Measurements from ENCODE around the gene TMEM150C.
"Not testable (repeated sequence)": the region's sequence is repeated elsewhere in the genome, so short reads cannot be mapped to it uniquely, and the experiment has no call there.

The TMEM150C gene

DNA sequence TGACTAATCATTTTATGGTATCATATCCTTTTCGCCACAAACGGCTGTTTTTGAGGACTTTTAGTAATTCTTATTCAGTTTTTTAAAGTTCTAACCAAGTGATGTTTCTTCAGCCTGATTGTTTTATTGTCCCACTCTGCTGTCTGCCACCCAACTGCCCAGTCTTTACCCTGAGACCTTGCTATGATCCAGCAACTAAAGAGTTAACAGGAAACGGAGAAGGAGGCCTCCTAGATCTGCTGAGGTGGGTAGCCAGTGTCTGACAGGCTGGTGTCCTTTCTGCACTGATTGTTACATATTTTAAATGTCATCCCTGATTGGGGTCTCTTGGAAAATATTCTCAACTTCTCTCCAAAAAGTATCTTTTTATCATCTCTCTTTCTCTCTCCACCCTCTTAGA, 7.9 kb upstream of the TMEM150C start:
- H3K4me3 ChIP-seq (ENCODE audit: insufficient read depth, low read depth, low read length, poor library complexity, severe bottlenecking): no peak overlapping the region
- H3K9me3 ChIP-seq (ENCODE audit: control insufficient read depth, low read length): no peaks in the 10 kb centered on the region
- H3K36me3 ChIP-seq (ENCODE audit: control insufficient read depth, insufficient read depth, low read length): no peaks in the 10 kb centered on the region
- no peak for DNase-seq
- no peak overlapping the region for H3K27ac ChIP-seq (ENCODE audit: insufficient read depth, low read length, poor library complexity, severe bottlenecking)
- no peaks in the 10 kb centered on the region for H3K27me3 ChIP-seq (replicated peaks; ENCODE audit: control insufficient read depth, insufficient read depth, low read length, poor library complexity, severe bottlenecking)
- H3K4me1 ChIP-seq (ENCODE audit: control insufficient read depth, insufficient read depth, low read length, poor library complexity, severe bottlenecking): no peaks in the 10 kb centered on the region

DNA sequence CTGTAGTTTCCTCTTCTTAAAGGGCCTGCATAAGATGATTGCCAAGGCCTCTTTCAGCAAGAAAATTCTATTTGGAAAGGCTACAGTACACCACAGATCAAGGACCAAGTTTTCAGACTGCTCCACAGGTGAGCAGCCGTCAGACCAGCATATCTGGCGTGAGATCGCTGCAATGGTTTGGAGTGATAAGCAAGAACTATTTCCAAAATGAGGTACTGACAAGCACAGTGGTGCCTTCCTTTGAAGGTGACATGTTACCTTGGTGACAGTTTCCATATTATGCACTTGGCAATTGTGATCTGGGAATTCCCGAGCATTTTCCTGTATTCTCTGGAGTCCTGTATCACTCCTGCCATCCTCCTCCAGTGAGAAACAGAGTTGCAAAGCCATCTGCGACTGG, 7.3 kb upstream of the TMEM150C start:
- no peaks in the 10 kb centered on the region for H3K4me1 ChIP-seq (ENCODE audit: control insufficient read depth, insufficient read depth, low read length, poor library complexity, severe bottlenecking)
- no peak overlapping the region for H3K4me3 ChIP-seq (ENCODE audit: insufficient read depth, low read depth, low read length, poor library complexity, severe bottlenecking)
- no peak for DNase-seq
- H3K27ac ChIP-seq (ENCODE audit: insufficient read depth, low read length, poor library complexity, severe bottlenecking): no peak overlapping the region
- no peaks in the 10 kb centered on the region for H3K36me3 ChIP-seq (ENCODE audit: control insufficient read depth, insufficient read depth, low read length)
- H3K27me3 ChIP-seq (replicated peaks; ENCODE audit: control insufficient read depth, insufficient read depth, low read length, poor library complexity, severe bottlenecking): peaks cover under 1% of the 10 kb centered on the region
- no peaks in the 10 kb centered on the region for H3K9me3 ChIP-seq (ENCODE audit: control insufficient read depth, low read length)

DNA sequence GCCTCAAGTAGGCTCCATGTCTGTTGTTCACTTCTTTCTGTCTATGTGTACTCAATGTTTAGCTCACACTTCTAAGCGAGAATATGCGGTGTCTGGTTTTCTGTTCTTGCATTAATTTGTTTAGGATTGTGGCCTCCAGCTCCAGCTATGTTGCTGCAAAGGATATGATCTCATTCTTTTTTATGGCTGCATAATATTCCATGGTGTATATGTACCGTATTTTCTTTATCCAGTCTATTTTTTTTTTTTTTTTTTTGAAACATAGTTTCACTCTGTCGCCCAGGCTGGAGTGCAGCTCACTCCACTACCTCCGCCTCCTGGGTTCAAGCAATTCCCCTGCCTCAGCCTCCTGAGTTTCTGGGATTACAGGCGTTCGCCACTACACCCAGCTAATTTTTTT, 5.7 kb upstream of the TMEM150C start:
- H3K4me3 ChIP-seq (ENCODE audit: insufficient read depth, low read depth, low read length, poor library complexity, severe bottlenecking): no peak overlapping the region
- no peaks in the 10 kb centered on the region for H3K9me3 ChIP-seq (ENCODE audit: control insufficient read depth, low read length)
- H3K27me3 ChIP-seq (replicated peaks; ENCODE audit: control insufficient read depth, insufficient read depth, low read length, poor library complexity, severe bottlenecking): peaks cover 11% of the 10 kb centered on the region
- no peak for DNase-seq
- H3K4me1 ChIP-seq (ENCODE audit: control insufficient read depth, insufficient read depth, low read length, poor library complexity, severe bottlenecking): no peaks in the 10 kb centered on the region
- no peak overlapping the region for H3K27ac ChIP-seq (ENCODE audit: insufficient read depth, low read length, poor library complexity, severe bottlenecking)
- no peaks in the 10 kb centered on the region for H3K36me3 ChIP-seq (ENCODE audit: control insufficient read depth, insufficient read depth, low read length)

DNA sequence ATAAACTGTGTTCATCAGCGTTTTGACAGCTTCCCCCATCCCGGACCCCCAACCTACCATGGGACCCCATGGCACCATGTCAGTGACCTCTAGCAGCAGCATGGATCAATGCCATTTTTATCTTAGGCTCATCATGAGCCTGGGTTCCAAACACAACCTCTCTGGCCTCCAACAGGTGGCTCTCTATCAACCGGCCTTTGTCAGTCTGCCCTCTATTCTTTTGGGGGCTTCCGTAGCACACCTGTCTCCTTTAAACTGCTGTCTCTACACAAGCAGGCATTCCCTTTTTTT, 721 bp upstream of the TMEM150C start:
- peaks cover 23% of the 10 kb centered on the region for H3K27me3 ChIP-seq (replicated peaks; ENCODE audit: control insufficient read depth, insufficient read depth, low read length, poor library complexity, severe bottlenecking)
- no peak overlapping the region for H3K27ac ChIP-seq (ENCODE audit: insufficient read depth, low read length, poor library complexity, severe bottlenecking)
- no peak for DNase-seq
- no peaks in the 10 kb centered on the region for H3K36me3 ChIP-seq (ENCODE audit: control insufficient read depth, insufficient read depth, low read length)
- H3K4me3 ChIP-seq (ENCODE audit: insufficient read depth, low read depth, low read length, poor library complexity, severe bottlenecking): no peak overlapping the region
- H3K4me1 ChIP-seq (ENCODE audit: control insufficient read depth, insufficient read depth, low read length, poor library complexity, severe bottlenecking): peaks cover 2% of the 10 kb centered on the region
- no peaks in the 10 kb centered on the region for H3K9me3 ChIP-seq (ENCODE audit: control insufficient read depth, low read length)

DNA sequence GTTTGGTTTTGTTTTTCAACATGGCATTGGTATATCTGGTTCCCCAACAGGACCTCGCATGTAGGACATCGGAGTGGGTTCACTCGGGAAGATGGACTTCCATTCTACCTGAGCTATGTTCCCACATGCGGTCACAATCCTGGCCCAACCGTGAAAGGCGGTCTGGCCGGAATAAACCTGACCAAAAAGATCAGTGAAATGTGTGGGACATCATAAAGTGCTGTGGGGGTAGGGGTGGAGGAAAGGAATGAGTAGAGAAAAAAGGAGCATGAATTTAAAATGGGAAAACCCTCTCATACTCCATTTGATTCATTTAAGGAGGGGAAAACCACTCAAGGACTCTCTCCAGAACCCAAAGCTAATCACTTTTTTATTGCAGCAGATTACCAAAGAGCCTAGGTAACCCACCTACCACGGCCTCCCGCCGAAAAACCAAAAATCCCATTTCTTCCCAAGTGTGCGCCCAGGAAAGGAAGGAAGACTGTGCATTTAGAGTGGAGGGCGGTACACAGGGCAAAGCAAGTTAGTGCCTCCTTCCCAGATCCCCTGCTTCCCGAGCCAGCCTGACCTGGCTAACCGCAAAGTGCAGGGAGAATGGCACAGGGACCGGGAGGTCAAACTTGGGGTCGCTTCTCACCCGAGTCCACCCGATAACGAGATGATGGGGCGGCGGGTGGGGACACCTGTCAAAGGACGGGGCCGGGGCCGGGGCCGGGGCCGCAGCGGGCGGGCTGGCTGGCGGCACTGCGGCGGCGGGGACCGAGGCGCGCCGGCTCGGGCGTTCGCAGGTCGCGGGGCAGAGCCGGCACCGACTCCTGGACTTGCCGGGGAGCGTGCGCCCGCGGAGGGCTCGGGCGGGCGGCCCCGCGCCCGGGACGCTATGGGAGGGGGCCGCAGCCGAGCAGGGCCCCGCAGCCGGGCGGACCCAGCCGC, 669 bp downstream of the TMEM150C start:
- H3K4me1 ChIP-seq (ENCODE audit: control insufficient read depth, insufficient read depth, low read length, poor library complexity, severe bottlenecking): peaks cover 2% of the 10 kb centered on the region

DNA sequence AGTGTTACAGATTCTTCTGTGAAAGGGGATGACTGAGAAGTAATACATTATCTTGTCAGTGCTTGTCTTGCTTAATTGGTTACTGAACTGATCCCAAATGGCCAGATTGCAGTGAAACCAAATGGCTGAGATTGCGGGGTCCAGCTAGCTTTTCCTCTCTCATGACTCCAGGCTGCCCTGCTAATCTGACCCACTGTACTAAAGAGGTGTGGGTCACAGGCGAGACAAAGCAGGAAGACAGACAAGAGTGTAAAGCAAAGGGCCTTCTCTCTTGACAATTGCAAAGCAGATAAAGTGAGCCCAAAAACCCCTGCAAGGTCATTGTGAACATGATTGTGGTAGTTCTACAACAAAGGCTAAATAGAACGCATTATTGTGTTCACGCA, 2.1 kb downstream of the TMEM150C start:
- no peak for DNase-seq
- no peaks in the 10 kb centered on the region for H3K36me3 ChIP-seq (ENCODE audit: control insufficient read depth, insufficient read depth, low read length)
- H3K27ac ChIP-seq (ENCODE audit: insufficient read depth, low read length, poor library complexity, severe bottlenecking): no peak overlapping the region
- peaks cover 23% of the 10 kb centered on the region for H3K27me3 ChIP-seq (replicated peaks; ENCODE audit: control insufficient read depth, insufficient read depth, low read length, poor library complexity, severe bottlenecking)
- no peak overlapping the region for H3K4me3 ChIP-seq (ENCODE audit: insufficient read depth, low read depth, low read length, poor library complexity, severe bottlenecking)
- H3K4me1 ChIP-seq (ENCODE audit: control insufficient read depth, insufficient read depth, low read length, poor library complexity, severe bottlenecking): peaks cover 2% of the 10 kb centered on the region
- H3K9me3 ChIP-seq (ENCODE audit: control insufficient read depth, low read length): no peaks in the 10 kb centered on the region

More for the DNA sequence above, 669 bp downstream of the TMEM150C start:
- Histone ChIP-seq H3K9me3 (ENCODE audit: control insufficient read depth, low read length) (no peaks in the 10 kb centered on the region), H3K27me3 (replicated peaks; ENCODE audit: control insufficient read depth, insufficient read depth, low read length, poor library complexity, severe bottlenecking) (peaks cover 23% of the 10 kb centered on the region), H3K36me3 (ENCODE audit: control insufficient read depth, insufficient read depth, low read length) (no peaks in the 10 kb centered on the region), H3K27ac (ENCODE audit: insufficient read depth, low read length, poor library complexity, severe bottlenecking) (no peak overlapping the region), H3K4me3 (ENCODE audit: insufficient read depth, low read depth, low read length, poor library complexity, severe bottlenecking) (no peak overlapping the region)
- DNase-seq: no peak

DNA sequence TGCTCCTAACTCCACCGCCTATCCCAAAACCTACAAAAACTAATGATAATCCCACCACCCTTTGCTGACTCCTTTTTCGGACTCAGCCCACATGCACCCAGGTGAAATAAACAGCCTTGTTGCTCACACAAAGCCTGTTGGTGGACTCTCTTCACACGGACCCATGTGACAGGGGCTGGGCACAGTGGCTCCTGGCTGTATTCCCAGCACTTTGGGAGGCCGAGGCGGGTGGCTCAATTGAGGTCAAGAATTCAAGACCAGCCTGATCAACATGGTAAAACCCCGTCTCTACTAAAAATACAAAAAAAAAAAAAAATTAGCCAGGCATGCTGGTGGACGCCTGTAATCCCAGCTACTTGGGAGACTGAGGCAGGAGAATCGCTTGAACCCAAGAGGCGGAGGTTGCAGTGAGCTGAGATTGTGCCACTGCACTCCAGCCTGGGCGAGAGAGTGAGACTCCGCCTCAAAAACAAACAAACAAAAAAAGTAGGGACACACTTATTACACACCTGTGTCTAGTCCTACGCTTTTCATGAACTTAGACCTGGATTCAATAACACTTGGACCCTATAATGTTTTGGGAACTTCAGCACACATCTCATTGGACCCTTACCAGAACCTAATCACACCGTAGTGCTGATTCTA, 2.6 kb downstream of the TMEM150C start:
- not testable (repeated sequence) for H3K27ac ChIP-seq (ENCODE audit: insufficient read depth, low read length, poor library complexity, severe bottlenecking); H3K36me3 ChIP-seq (ENCODE audit: control insufficient read depth, insufficient read depth, low read length); DNase-seq; H3K9me3 ChIP-seq (ENCODE audit: control insufficient read depth, low read length); H3K4me3 ChIP-seq (ENCODE audit: insufficient read depth, low read depth, low read length, poor library complexity, severe bottlenecking); H3K4me1 ChIP-seq (ENCODE audit: control insufficient read depth, insufficient read depth, low read length, poor library complexity, severe bottlenecking)
- peaks cover 23% of the 10 kb centered on the region for H3K27me3 ChIP-seq (replicated peaks; ENCODE audit: control insufficient read depth, insufficient read depth, low read length, poor library complexity, severe bottlenecking)

DNA sequence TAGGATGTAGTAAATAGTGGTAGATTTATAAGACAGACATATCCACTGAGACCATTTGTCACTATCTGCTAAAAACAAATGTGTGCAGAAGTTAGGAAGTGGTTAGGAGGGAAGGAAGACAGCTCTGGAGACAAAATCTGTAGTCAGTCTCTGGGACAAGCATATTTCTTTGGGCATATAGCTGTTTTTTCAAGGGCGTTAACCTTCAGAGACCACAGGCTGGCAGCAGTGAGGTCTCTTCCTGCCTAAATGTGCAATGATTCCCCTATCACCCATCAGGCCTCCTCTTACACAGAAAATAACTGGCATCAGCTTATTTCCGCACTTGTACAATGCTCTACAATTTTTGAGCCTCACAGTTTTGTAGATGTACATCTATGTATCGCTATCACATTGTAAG, 6.5 kb downstream of the TMEM150C start:
- Histone ChIP-seq H3K27ac (ENCODE audit: insufficient read depth, low read length, poor library complexity, severe bottlenecking) (no peak overlapping the region), H3K9me3 (ENCODE audit: control insufficient read depth, low read length) (no peaks in the 10 kb centered on the region), H3K4me3 (ENCODE audit: insufficient read depth, low read depth, low read length, poor library complexity, severe bottlenecking) (no peak overlapping the region), H3K36me3 (ENCODE audit: control insufficient read depth, insufficient read depth, low read length) (no peaks in the 10 kb centered on the region), H3K4me1 (ENCODE audit: control insufficient read depth, insufficient read depth, low read length, poor library complexity, severe bottlenecking) (no peaks in the 10 kb centered on the region), H3K27me3 (replicated peaks; ENCODE audit: control insufficient read depth, insufficient read depth, low read length, poor library complexity, severe bottlenecking) (no peaks in the 10 kb centered on the region)
- DNase-seq: no peak

DNA sequence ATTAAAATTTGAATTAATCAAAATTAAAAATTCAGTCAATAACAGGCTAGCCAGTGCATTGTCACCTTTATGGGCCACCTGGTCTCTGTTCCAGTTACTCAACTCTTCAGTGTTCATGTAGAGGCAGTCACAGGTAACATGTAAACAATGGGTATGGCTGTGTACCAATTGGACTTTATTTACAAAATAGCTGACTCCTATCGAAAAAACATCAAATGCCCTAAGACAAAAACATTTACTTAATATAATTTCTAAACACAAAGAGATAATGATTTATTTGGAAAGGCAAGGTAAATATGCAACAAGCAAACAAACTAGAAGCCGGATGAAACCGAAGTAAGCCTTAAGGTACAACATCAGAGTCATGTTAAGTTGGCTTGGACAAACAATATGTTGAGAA, 8.8 kb downstream of the TMEM150C start:
- no peaks in the 10 kb centered on the region for H3K36me3 ChIP-seq (ENCODE audit: control insufficient read depth, insufficient read depth, low read length)
- DNase-seq: no peak
- no peak overlapping the region for H3K4me3 ChIP-seq (ENCODE audit: insufficient read depth, low read depth, low read length, poor library complexity, severe bottlenecking)
- no peaks in the 10 kb centered on the region for H3K4me1 ChIP-seq (ENCODE audit: control insufficient read depth, insufficient read depth, low read length, poor library complexity, severe bottlenecking)
- H3K27me3 ChIP-seq (replicated peaks; ENCODE audit: control insufficient read depth, insufficient read depth, low read length, poor library complexity, severe bottlenecking): no peaks in the 10 kb centered on the region
- no peak overlapping the region for H3K27ac ChIP-seq (ENCODE audit: insufficient read depth, low read length, poor library complexity, severe bottlenecking)
- no peaks in the 10 kb centered on the region for H3K9me3 ChIP-seq (ENCODE audit: control insufficient read depth, low read length)

DNA sequence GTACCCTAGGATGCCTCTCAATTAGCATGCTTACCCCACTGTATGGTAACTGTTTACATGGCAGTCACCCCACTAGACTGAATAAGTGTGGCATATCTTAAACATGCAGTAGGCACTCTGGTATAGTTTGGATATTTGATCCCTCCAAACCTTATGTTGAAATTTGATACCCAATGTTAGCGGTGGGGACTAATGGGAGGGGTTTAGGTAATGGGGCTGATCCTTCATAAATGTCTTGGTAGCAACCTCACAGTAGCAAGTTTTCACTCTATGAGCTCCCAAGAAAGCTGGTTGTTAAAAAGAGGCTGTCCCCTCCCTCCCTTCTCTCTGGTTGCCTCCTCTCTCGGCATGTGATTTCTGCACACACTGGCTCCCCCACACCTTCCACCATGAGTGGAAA, 10.1 kb downstream of the TMEM150C start:
- H3K9me3 ChIP-seq (ENCODE audit: control insufficient read depth, low read length): no peaks in the 10 kb centered on the region
- no peak for DNase-seq
- H3K27me3 ChIP-seq (replicated peaks; ENCODE audit: control insufficient read depth, insufficient read depth, low read length, poor library complexity, severe bottlenecking): no peaks in the 10 kb centered on the region
- no peaks in the 10 kb centered on the region for H3K4me1 ChIP-seq (ENCODE audit: control insufficient read depth, insufficient read depth, low read length, poor library complexity, severe bottlenecking)
- no peak overlapping the region for H3K27ac ChIP-seq (ENCODE audit: insufficient read depth, low read length, poor library complexity, severe bottlenecking)
- H3K36me3 ChIP-seq (ENCODE audit: control insufficient read depth, insufficient read depth, low read length): no peaks in the 10 kb centered on the region
- no peak overlapping the region for H3K4me3 ChIP-seq (ENCODE audit: insufficient read depth, low read depth, low read length, poor library complexity, severe bottlenecking)
